ENCODE data around the gene KCNQ1. TPM values are rescaled to one million over a fixed set of nuclear protein-coding genes. Genes with fewer than 3 reads are reported as not detected.

KCNQ1 gene
- total and polyA plus RNA-seq, 2 of the 13 experiments (the other 11 are each of a cell fraction or from before 2014, with no cell fraction given), result 0.02 to 0.08 TPM

DNA sequence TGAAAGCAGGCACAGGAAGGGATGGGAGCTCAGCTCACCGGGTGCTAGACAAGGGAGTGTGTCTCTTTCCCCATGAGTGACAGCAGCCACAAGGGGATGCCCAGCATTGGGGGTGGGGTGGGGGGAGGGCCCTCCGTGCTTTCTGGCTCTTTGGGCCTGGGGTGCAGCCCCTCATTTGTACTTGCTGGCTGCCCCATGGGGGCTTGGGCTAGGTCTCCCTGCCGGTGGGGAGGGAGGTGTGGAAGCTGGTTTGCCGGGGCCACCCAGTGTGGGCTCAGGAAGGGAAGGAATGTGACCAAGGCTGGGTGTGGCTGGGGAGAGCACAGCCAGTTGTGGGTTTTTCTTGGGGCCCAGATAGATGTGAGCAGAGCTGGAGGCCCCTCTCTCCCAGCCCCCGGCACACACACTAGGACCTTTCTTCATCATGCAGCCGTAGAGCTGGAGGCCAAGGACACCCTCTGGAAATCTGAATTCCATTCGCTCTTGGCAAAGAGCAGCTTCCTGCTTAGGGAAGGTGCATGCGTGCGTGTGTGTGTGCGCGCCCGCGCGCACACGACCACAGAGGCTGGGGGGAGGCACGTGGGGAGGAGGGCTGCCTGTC lies 229.2 kb downstream of the KCNQ1 start (continued):
- TF ChIP-seq, protein P1, sequence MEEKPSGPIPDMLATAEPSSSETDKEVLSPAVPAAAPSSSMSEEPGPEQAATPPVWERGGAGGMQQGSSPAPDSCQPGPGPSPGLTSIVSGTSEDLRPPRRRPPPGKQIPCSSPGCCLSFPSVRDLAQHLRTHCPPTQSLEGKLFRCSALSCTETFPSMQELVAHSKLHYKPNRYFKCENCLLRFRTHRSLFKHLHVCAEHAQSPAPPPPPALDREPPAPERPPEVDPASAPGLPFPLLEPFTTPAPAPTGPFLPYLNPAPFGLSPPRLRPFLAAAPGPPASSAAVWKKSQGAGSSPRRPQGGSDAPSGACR (CRISPR knock-in tag; IDR thresholded peaks at IDR 0.05), result no peak
- TF ChIP-seq MAF1 (CRISPR knock-in tag; IDR thresholded peaks at IDR 0.05; ENCODE audit: borderline replicate concordance) (no peak), ZNF264 (CRISPR knock-in tag; IDR thresholded peaks at IDR 0.05) (no peak), TOPORS (CRISPR knock-in tag; IDR thresholded peaks at IDR 0.05) (no peak), RBM22 (optimal IDR thresholded peaks at IDR 0.05; ENCODE audit: low read length) (peak; percentile 6), RBFOX2 (IDR thresholded peaks at IDR 0.05; ENCODE audit: low read depth, low read length) (0 out of 2 replicates have a peak, but pooled peaks have one; percentile 22)
- TF ChIP-seq, protein P2, sequence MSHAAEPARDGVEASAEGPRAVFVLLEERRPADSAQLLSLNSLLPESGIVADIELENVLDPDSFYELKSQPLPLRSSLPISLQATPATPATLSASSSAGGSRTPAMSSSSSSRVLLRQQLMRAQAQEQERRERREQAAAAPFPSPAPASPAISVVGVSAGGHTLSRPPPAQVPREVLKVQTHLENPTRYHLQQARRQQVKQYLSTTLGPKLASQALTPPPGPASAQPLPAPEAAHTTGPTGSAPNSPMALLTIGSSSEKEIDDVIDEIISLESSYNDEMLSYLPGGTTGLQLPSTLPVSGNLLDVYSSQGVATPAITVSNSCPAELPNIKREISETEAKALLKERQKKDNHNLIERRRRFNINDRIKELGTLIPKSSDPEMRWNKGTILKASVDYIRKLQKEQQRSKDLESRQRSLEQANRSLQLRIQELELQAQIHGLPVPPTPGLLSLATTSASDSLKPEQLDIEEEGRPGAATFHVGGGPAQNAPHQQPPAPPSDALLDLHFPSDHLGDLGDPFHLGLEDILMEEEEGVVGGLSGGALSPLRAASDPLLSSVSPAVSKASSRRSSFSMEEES (CRISPR knock-in tag; IDR thresholded peaks at IDR 0.05), result no peak
- TF ChIP-seq, protein P3, sequence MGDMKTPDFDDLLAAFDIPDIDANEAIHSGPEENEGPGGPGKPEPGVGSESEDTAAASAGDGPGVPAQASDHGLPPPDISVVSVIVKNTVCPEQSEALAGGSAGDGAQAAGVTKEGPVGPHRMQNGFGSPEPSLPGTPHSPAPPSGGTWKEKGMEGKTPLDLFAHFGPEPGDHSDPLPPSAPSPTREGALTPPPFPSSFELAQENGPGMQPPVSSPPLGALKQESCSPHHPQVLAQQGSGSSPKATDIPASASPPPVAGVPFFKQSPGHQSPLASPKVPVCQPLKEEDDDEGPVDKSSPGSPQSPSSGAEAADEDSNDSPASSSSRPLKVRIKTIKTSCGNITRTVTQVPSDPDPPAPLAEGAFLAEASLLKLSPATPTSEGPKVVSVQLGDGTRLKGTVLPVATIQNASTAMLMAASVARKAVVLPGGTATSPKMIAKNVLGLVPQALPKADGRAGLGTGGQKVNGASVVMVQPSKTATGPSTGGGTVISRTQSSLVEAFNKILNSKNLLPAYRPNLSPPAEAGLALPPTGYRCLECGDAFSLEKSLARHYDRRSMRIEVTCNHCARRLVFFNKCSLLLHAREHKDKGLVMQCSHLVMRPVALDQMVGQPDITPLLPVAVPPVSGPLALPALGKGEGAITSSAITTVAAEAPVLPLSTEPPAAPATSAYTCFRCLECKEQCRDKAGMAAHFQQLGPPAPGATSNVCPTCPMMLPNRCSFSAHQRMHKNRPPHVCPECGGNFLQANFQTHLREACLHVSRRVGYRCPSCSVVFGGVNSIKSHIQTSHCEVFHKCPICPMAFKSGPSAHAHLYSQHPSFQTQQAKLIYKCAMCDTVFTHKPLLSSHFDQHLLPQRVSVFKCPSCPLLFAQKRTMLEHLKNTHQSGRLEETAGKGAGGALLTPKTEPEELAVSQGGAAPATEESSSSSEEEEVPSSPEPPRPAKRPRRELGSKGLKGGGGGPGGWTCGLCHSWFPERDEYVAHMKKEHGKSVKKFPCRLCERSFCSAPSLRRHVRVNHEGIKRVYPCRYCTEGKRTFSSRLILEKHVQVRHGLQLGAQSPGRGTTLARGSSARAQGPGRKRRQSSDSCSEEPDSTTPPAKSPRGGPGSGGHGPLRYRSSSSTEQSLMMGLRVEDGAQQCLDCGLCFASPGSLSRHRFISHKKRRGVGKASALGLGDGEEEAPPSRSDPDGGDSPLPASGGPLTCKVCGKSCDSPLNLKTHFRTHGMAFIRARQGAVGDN (CRISPR knock-in tag; IDR thresholded peaks at IDR 0.05), result peak; percentile 42; the same call in 1 of the 2 replicates
- TF ChIP-seq, protein P4, sequence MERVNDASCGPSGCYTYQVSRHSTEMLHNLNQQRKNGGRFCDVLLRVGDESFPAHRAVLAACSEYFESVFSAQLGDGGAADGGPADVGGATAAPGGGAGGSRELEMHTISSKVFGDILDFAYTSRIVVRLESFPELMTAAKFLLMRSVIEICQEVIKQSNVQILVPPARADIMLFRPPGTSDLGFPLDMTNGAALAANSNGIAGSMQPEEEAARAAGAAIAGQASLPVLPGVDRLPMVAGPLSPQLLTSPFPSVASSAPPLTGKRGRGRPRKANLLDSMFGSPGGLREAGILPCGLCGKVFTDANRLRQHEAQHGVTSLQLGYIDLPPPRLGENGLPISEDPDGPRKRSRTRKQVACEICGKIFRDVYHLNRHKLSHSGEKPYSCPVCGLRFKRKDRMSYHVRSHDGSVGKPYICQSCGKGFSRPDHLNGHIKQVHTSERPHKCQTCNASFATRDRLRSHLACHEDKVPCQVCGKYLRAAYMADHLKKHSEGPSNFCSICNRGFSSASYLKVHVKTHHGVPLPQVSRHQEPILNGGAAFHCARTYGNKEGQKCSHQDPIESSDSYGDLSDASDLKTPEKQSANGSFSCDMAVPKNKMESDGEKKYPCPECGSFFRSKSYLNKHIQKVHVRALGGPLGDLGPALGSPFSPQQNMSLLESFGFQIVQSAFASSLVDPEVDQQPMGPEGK (CRISPR knock-in tag; IDR thresholded peaks at IDR 0.05), result 0 out of 2 replicates have a peak, but pooled peaks have one; percentile 6

Data from HepG2 (cell line).